AG04450 (cell line): ENCODE data around the gene SSUH2. TPM values are rescaled to one million over a fixed set of nuclear protein-coding genes. Genes with fewer than 3 reads are reported as not detected.

ENCODE experiments used
- CTCF ChIA-PET: fragments of 300-600, 350-600 bp; formaldehyde crosslinking; extraction: SDS; loops from one replicate; lab custom pipeline; 2022; ENCODE audit warnings: antibody characterized with exemption, inconsistent platforms; lab: Charles Lee
- POLR2A ChIA-PET: fragments of 350-600 bp; formaldehyde crosslinking; extraction: SDS; loops from one replicate; lab custom pipeline; 2021; ENCODE audit warnings: antibody characterized with exemption, inconsistent platforms; lab: Yijun Ruan, JAX
- DNase-seq: peaks from one replicate; pipeline ENCODE4 v3.0.0-alpha.2; 2011; ENCODE audit warnings: low read depth, low spot score
- H3K27ac ChIP-seq: one replicate; pipeline ENCODE4 v1.5.1; 2012; ENCODE audit warnings: low read depth, low read length, control low read depth
- H3K27me3 ChIP-seq: one replicate; pipeline ENCODE4 v1.6.0; 2012; ENCODE audit warnings: low read length; ENCODE audit not compliant: control insufficient read depth, insufficient read depth
- H3K4me3 ChIP-seq: 2 replicates; pipeline ENCODE4 v1.5.1; 2011; ENCODE audit warnings: mild to moderate bottlenecking, low read depth, low read length, control low read depth
- H3K9me3 ChIP-seq: 2 replicates; pipeline ENCODE4 v1.5.1; 2012; ENCODE audit warnings: low read length; ENCODE audit not compliant: control insufficient read depth, insufficient read depth
- CTCF ChIP-seq: IDR thresholded peaks from 2 replicates; pipeline ENCODE4 v1.5.1; 2011; ENCODE audit warnings: low read depth, low read length, control low read depth, inconsistent platforms
- polyA plus RNA-seq: library from polyadenylated mRNA; depleted of rRNA; stranded (reverse); fragments of >200 nt; gene quantifications from 2 replicates; pipeline ENCODE4 v1.2.3, GENCODE V29; 2011

The SSUH2 gene
- polyA plus RNA-seq, 1 experiment: 0.09 TPM

- Histone ChIP-seq H3K4me3 (no peak overlapping the region), H3K27me3 (no peaks in the 10 kb centered on the region), H3K9me3 (no peaks in the 10 kb centered on the region; the same call in 1 of the 2 replicates), H3K27ac (no peak overlapping the region)
- no peak for DNase-seq
- ChIA-PET POLR2A (no interaction called here), CTCF (interaction anchor here (1.2 kb wide), 1 partner anchor 25 kb away, joined by 3 read pairs; no protein-coding TSS in a partner anchor)
- TF ChIP-seq CTCF: no peak
These were observed 48.0 kb downstream of the SSUH2 start for GRCh38 chr3:8596321-8597218.

GRCh38 chr3:8595695-8596115, 48.9 kb downstream of the SSUH2 start:
- Histone ChIP-seq H3K9me3 (no peaks in the 10 kb centered on the region; the same call in 1 of the 2 replicates), H3K27me3 (no peaks in the 10 kb centered on the region), H3K4me3 (no peak overlapping the region), H3K27ac (no peak overlapping the region)
- CTCF ChIA-PET: interaction anchor here (1.2 kb wide), 1 partner anchor 26 kb away, joined by 3 read pairs; no protein-coding TSS in a partner anchor
- POLR2A ChIA-PET: no interaction called here
- no peak for TF ChIP-seq CTCF
- DNase-seq: no peak

- no peaks in the 10 kb centered on the region; the same call in 1 of the 2 replicates for H3K9me3 ChIP-seq
- H3K27me3 ChIP-seq: no peaks in the 10 kb centered on the region
- CTCF ChIA-PET: interaction anchor here (1.2 kb wide), 1 partner anchor 27 kb away, joined by 3 read pairs; no protein-coding TSS in a partner anchor
- POLR2A ChIA-PET: no interaction called here
- no peak for TF ChIP-seq CTCF
- DNase-seq: no peak
- no peak overlapping the region for H3K4me3 ChIP-seq
- no peak overlapping the region for H3K27ac ChIP-seq
These were observed 49.3 kb downstream of the SSUH2 start for GRCh38 chr3:8595252-8595651.

GRCh38 chr3:8593021-8593827, 51.4 kb downstream of the SSUH2 start:
- DNase-seq: no peak
- no peaks in the 10 kb centered on the region for H3K27me3 ChIP-seq
- no peak overlapping the region for H3K27ac ChIP-seq
- no peak overlapping the region for H3K4me3 ChIP-seq
- POLR2A ChIA-PET: interaction anchor here (1.9 kb wide), 1 partner anchor 16 kb away, joined by 13 read pairs; no protein-coding TSS in a partner anchor
- CTCF ChIA-PET: interaction anchor here (0.8 to 1.5 kb wide), 3 partner anchors 17 to 151 kb away, joined by 3 to 5 read pairs (median 3); no protein-coding TSS in a partner anchor
- no peak for TF ChIP-seq CTCF
- H3K9me3 ChIP-seq: no peaks in the 10 kb centered on the region; the same call in 1 of the 2 replicates
